Measurements from ENCODE around the gene CPM.

DNA sequence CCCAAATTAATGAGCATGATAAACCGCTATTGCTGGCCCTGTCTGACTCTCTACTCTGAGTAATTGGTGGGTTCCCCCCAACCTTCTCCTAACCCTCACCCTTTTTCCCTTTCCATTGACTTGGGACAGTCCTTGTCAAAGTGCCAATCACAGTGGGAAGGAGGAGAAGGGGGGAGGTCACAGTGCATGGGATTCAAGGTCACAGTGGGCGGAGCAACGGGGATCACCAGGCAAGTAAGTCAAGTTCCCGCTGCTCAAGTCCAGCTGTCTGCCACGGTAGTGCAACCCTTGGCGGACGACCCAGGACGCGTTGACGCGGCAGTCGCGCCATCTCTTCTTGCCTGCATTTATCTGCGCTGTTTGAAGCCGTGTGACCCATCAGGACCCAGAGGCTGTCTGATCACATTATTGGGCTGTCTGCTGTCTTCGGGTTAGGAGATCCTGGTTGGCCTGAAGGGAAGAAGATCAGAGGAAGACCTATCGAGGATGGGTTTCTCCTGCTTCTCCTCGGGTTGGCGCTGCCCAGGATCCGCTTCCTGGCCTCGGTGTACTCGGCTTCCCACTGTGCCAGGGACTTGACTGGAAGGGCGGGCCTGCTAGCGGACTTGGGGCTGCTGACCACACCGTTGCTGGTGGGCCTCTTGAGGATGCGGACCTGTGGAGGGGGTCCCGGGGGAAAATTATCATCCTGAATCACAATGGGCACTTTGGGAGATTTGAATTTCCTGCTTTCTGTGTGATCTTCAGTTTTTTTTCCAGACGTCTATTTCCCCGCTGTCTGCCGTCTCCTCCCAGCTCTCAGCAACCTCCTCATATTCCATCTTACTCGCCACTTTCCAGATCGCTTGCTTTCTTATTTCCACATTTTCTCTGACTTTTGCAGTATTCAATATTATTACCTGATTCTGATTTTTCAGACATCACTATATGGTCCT is 128.0 kb downstream of the CPM start:
- TF ChIP-seq, protein P1, sequence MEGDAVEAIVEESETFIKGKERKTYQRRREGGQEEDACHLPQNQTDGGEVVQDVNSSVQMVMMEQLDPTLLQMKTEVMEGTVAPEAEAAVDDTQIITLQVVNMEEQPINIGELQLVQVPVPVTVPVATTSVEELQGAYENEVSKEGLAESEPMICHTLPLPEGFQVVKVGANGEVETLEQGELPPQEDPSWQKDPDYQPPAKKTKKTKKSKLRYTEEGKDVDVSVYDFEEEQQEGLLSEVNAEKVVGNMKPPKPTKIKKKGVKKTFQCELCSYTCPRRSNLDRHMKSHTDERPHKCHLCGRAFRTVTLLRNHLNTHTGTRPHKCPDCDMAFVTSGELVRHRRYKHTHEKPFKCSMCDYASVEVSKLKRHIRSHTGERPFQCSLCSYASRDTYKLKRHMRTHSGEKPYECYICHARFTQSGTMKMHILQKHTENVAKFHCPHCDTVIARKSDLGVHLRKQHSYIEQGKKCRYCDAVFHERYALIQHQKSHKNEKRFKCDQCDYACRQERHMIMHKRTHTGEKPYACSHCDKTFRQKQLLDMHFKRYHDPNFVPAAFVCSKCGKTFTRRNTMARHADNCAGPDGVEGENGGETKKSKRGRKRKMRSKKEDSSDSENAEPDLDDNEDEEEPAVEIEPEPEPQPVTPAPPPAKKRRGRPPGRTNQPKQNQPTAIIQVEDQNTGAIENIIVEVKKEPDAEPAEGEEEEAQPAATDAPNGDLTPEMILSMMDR (conservative IDR thresholded peaks at IDR 0.05; ENCODE audit: low read depth, low read length), result no peak
- TF ChIP-seq EZH2 (IDR thresholded peaks at IDR 0.05; ENCODE audit: low read length, unreplicated experiment) (no peak), EZH2phosphoT487 (IDR thresholded peaks at IDR 0.05; ENCODE audit: borderline replicate concordance, low read length) (no peak)
